Measurements from ENCODE around the gene ADAMTS6.

ADAMTS6 gene

DNA sequence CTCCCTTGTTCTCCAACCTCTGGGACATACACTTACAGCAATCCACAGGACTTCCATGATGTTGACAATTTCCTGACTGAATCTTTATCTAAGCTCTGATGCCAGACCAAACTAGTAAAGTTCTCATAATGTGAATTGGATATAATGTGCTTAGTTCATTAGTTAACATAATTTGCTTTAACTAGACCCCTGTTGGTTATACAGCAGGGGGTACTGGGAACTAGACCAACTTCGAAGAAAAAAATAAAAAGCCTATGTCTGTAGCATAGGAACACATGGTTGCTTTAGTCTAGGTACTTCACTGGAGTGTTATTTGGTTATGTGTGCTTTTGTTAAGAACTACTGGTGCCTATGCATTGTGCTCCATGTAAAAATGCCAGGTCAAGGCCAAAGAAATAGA lies 173.8 kb downstream of the ADAMTS6 start:
- DNase-seq (ENCODE audit: low read depth in 1 of 2, low spot score in 1 of 2) = no peak
- Histone ChIP-seq H3K4me3 (replicated peaks; ENCODE audit: insufficient read depth, low read length) (no peak overlapping the region), H3K27me3 (ENCODE audit: insufficient read depth, poor library complexity, severe bottlenecking) (no peaks in the 10 kb centered on the region), H3K27ac (replicated peaks) (no peak overlapping the region)
- TF ChIP-seq POLR2AphosphoS5 (IDR thresholded peaks at IDR 0.05; ENCODE audit: low read depth) (no peak), GABPA (IDR thresholded peaks at IDR 0.05; ENCODE audit: low read depth) (no peak), SPI1 (IDR thresholded peaks at IDR 0.05; ENCODE audit: borderline replicate concordance, low read depth) (no peak), CTCF (IDR thresholded peaks at IDR 0.05; ENCODE audit: insufficient read depth, low read length) (no peak)
- TF ChIP-seq, protein P1, sequence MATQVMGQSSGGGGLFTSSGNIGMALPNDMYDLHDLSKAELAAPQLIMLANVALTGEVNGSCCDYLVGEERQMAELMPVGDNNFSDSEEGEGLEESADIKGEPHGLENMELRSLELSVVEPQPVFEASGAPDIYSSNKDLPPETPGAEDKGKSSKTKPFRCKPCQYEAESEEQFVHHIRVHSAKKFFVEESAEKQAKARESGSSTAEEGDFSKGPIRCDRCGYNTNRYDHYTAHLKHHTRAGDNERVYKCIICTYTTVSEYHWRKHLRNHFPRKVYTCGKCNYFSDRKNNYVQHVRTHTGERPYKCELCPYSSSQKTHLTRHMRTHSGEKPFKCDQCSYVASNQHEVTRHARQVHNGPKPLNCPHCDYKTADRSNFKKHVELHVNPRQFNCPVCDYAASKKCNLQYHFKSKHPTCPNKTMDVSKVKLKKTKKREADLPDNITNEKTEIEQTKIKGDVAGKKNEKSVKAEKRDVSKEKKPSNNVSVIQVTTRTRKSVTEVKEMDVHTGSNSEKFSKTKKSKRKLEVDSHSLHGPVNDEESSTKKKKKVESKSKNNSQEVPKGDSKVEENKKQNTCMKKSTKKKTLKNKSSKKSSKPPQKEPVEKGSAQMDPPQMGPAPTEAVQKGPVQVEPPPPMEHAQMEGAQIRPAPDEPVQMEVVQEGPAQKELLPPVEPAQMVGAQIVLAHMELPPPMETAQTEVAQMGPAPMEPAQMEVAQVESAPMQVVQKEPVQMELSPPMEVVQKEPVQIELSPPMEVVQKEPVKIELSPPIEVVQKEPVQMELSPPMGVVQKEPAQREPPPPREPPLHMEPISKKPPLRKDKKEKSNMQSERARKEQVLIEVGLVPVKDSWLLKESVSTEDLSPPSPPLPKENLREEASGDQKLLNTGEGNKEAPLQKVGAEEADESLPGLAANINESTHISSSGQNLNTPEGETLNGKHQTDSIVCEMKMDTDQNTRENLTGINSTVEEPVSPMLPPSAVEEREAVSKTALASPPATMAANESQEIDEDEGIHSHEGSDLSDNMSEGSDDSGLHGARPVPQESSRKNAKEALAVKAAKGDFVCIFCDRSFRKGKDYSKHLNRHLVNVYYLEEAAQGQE (IDR thresholded peaks at IDR 0.05; ENCODE audit: insufficient replicate concordance, low read depth) = no peak

- DNase-seq (ENCODE audit: low read depth in 1 of 2, low spot score in 1 of 2) = no peak
- TF ChIP-seq GABPA (IDR thresholded peaks at IDR 0.05; ENCODE audit: low read depth) (no peak), SPI1 (IDR thresholded peaks at IDR 0.05; ENCODE audit: borderline replicate concordance, low read depth) (no peak)
- Histone ChIP-seq H3K4me3 (replicated peaks; ENCODE audit: insufficient read depth, low read length) (no peak overlapping the region), H3K27ac (replicated peaks) (no peak overlapping the region), H3K27me3 (ENCODE audit: insufficient read depth, poor library complexity, severe bottlenecking) (no peaks in the 10 kb centered on the region)
These were observed 174.6 kb downstream of the ADAMTS6 start for GRCh38 chr5:65307088-65307487.

DNA sequence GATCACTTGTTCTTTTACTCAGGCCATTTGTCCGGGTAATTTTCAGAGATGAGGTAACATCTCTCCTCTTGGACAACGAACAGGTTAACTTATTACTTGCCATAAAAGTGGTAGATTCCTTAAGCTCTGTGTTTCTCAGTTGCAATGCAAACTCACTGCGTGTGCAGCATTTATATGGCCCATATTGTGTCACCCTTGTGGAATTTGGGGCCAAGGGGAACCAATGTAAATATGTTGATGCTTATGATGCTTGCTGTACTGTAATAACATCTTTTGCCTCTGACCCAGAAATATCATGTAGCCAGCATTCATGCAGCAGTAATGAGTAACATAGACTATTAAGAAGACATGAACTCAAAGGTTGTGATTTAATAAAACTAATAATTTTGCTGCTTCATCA lies 175.8 kb downstream of the ADAMTS6 start:
- no peak overlapping the region for H3K27ac ChIP-seq (replicated peaks)
- no peak overlapping the region for H3K4me3 ChIP-seq (replicated peaks; ENCODE audit: insufficient read depth, low read length)
- TF ChIP-seq SPI1 (IDR thresholded peaks at IDR 0.05; ENCODE audit: borderline replicate concordance, low read depth) = no peak
- TF ChIP-seq, protein P1 (IDR thresholded peaks at IDR 0.05; ENCODE audit: insufficient replicate concordance, low read depth) = no peak
- TF ChIP-seq POLR2AphosphoS5 (IDR thresholded peaks at IDR 0.05; ENCODE audit: low read depth) = no peak
- TF ChIP-seq CTCF (IDR thresholded peaks at IDR 0.05; ENCODE audit: insufficient read depth, low read length) = no peak
- TF ChIP-seq GABPA (IDR thresholded peaks at IDR 0.05; ENCODE audit: low read depth) = no peak
- DNase-seq (ENCODE audit: low read depth in 1 of 2, low spot score in 1 of 2) = no peak
- H3K27me3 ChIP-seq (ENCODE audit: insufficient read depth, poor library complexity, severe bottlenecking) = no peaks in the 10 kb centered on the region

GRCh38 chr5:65299861-65300260 lies 181.9 kb downstream of the ADAMTS6 start:
- TF ChIP-seq SPI1 (IDR thresholded peaks at IDR 0.05; ENCODE audit: borderline replicate concordance, low read depth) (no peak), GABPA (IDR thresholded peaks at IDR 0.05; ENCODE audit: low read depth) (no peak), CTCF (IDR thresholded peaks at IDR 0.05; ENCODE audit: insufficient read depth, low read length) (no peak), POLR2AphosphoS5 (IDR thresholded peaks at IDR 0.05; ENCODE audit: low read depth) (no peak)
- TF ChIP-seq, protein P1 (IDR thresholded peaks at IDR 0.05; ENCODE audit: insufficient replicate concordance, low read depth) = no peak
- Histone ChIP-seq H3K27ac (replicated peaks) (no peak overlapping the region), H3K4me3 (replicated peaks; ENCODE audit: insufficient read depth, low read length) (no peak overlapping the region), H3K27me3 (ENCODE audit: insufficient read depth, poor library complexity, severe bottlenecking) (no peaks in the 10 kb centered on the region)
- no peak for DNase-seq (ENCODE audit: low read depth in 1 of 2, low spot score in 1 of 2)
